Thymus (tissue), 11 donors: Measurements from ENCODE around the gene THEM4. TPM values are rescaled to one million over a fixed set of nuclear protein-coding genes. Genes with fewer than 3 reads are reported as not detected.

Experiments
- DNase-seq, 9 donors: peaks; one replicate each; pipeline ENCODE4 v3.0.0-alpha.2; 2013; ENCODE audit warnings: low spot score in 9 of 9, low read depth in 6 of 9, missing footprints in 1 of 9
- H3K27ac ChIP-seq, 2 donors: one replicate each; pipeline ENCODE4 v1.5.1; 2013; ENCODE audit warnings: control low read depth in 1 of 2, low read depth in 1 of 2, low read length in 1 of 2, mild to moderate bottlenecking in 1 of 2, moderate library complexity in 1 of 2
- H3K27me3 ChIP-seq, 2 donors: one replicate each; pipeline ENCODE4 v1.5.1; 2013; ENCODE audit warnings: low read length in 1 of 2; ENCODE audit not compliant: control insufficient read depth in 2 of 2, insufficient read depth in 1 of 2
- H3K36me3 ChIP-seq, 2 donors: one replicate each; pipeline ENCODE4 v1.5.1; 2013; ENCODE audit warnings: low read length in 1 of 2, mild to moderate bottlenecking in 1 of 2, moderate library complexity in 1 of 2; ENCODE audit not compliant: control insufficient read depth in 2 of 2, insufficient read depth in 2 of 2
- H3K4me1 ChIP-seq, 2 donors: one replicate each; pipeline ENCODE4 v1.5.1; 2013; ENCODE audit warnings: low read length in 2 of 2; ENCODE audit not compliant: control insufficient read depth in 2 of 2, insufficient read depth in 2 of 2
- H3K4me3 ChIP-seq, 2 donors: one replicate each; pipeline ENCODE4 v1.5.1; 2013; ENCODE audit warnings: low read length in 2 of 2, control low read depth in 1 of 2, mild to moderate bottlenecking in 1 of 2
- H3K9me3 ChIP-seq, 2 donors: one replicate each; pipeline ENCODE4 v1.5.1; 2013; ENCODE audit warnings: low read length in 1 of 2, mild to moderate bottlenecking in 1 of 2; ENCODE audit not compliant: control insufficient read depth in 2 of 2, insufficient read depth in 1 of 2
- WGBS: extraction: QIAGEN DNeasy Blood & Tissue Kit; methylation state at CpG from one replicate; pipeline ENCODE4 v1.1.7; 2013; 5-methylcytosine and 5-hydroxymethylcytosine counted together
- polyA plus RNA-seq: library from polyadenylated mRNA; stranded (reverse); fragments of 200-250 nt; gene quantifications from one replicate; pipeline ENCODE4 v1.2.3, GENCODE V29; 2013
- total RNA-seq: library from RNA; stranded (reverse); fragments of 120-200 nt; gene quantifications from one replicate; pipeline ENCODE4 v1.2.4, GENCODE V29; 2013
- donor health status: healthy.

THEM4 gene
- total and polyA plus RNA-seq, 2 donors = 6.9 to 46.2 TPM

DNA sequence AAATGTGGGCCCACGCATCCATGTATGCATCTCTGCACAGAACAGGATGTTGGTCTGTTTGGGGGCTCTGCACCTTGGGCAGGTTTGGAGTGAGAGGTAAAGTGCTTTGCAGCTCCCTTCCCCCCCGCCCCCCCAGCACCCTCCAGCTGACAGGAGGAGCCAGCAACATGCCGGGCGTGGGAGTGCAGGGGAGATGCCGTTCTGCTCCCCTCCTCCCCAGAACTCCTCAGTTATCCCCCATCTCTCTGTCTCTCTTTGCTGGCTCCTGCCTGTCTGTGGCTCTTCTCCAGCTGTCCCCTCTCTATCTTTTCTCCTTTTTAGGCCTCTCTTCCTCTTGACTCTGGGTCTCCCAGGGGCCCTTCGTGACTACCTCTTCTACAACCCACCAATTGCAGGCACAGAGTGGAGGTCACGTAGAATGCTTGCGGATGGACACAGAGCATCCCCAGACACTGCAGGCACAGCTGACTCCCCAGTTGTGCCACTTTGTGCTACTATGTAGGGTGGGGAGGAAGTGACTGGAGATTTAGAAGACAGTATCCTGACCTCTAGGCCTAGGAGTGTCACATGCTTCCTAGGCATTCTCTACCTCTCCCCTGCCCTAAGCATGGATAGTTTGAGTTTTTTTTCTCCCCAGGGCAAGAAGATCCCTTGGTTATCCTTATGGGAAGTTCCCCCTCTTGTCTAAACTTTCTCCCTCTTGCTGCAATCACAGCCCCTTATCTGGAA is 76.0 kb downstream of the THEM4 start:
- Histone ChIP-seq H3K9me3 (no peaks in the 10 kb centered on the region), H3K4me1 (peaks cover 66 to 88% of the 10 kb centered on the region in 2 donors), H3K36me3 (no peaks in the 10 kb centered on the region), H3K4me3 (no peak overlapping the region), H3K27ac (peak overlapping the region in 1 of 2 donors; percentile 43), H3K27me3 (peaks cover 6 to 17% of the 10 kb centered on the region in 2 donors)
- 91% methylated on average over 8 of the region's 8 CpGs for WGBS
- DNase-seq = no peak

DNA sequence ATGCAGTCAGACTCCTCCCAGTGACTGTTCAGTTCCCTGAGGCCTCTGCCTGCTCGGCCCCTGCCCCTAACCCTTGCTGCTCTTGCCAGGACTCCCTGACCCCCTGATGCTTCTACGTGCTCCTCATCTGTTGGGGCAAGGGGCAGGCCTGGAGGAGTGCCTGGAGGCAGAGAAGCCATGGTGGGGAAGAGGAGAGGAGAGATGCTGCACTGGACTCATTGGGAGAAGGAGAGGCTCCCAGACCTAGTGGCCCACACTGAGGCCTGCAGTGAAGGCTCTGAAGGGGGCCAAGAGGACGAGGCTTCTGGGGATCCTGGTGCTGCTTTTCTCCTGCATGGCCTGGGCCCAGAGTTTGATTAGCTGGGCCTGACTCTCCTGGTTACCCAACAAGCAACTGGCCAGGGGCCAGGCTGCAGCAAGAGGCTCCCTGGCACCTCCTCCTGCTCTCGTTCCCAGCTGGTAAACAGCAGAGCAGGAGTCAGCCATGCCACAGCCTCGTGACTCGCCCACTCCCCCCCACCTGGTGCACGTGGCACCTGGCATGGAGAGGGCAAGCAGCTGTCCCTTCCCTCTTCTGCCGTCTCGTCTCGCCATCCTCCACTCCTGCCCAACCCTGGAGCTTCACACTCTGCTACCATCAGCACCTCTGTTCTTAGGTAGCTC is 76.9 kb downstream of the THEM4 start:
- WGBS = 62% methylated on average over 10 of the region's 10 CpGs
- Histone ChIP-seq H3K36me3 (no peaks in the 10 kb centered on the region), H3K27ac (peak overlapping the region; percentile 15 to 74), H3K4me3 (no peak overlapping the region), H3K27me3 (peaks cover under 1 to 8% of the 10 kb centered on the region in 2 donors), H3K9me3 (no peaks in the 10 kb centered on the region), H3K4me1 (peaks cover 65 to 91% of the 10 kb centered on the region in 2 donors)
- no peak for DNase-seq

DNA sequence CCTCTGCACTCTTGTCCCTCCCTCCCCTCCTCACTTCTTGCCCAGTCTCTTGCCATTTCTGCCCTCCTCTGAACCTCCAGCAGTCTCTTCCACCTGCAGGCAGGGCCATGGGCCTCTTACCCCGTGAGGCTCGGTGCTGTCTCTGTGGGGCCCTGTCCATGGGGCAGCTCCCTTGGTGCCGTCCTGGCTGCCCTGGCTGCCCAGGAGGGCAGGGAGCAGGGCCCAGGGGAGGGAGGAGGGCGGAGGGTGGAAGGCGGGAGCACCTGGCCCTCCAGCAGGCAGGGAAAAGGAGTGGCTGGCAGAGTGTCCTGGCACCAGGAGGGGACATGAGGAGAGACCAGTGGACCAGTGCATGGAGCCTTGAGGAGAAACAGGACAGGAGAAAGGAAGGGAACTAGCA is 77.7 kb downstream of the THEM4 start, which contains the start of gene RORC:
TSS of gene RORC (minus strand) at position 198 of the 400 bp plus-strand sequence. CDS start at position 160, 38 bp downstream.
- no peaks in the 10 kb centered on the region for H3K9me3 ChIP-seq
- peaks cover 64 to 91% of the 10 kb centered on the region in 2 donors for H3K4me1 ChIP-seq
- H3K36me3 ChIP-seq = no peaks in the 10 kb centered on the region
- 95% methylated on average over 5 of the region's 5 CpGs for whole genome bisulfite sequencing
- peak within 1 kb of the TSS; percentile 3 to 87 for H3K27ac ChIP-seq
- H3K27me3 ChIP-seq = no peaks in the 10 kb centered on the region
- no peak for DNase-seq
- H3K4me3 ChIP-seq = no peak within 1 kb of the TSS

DNA sequence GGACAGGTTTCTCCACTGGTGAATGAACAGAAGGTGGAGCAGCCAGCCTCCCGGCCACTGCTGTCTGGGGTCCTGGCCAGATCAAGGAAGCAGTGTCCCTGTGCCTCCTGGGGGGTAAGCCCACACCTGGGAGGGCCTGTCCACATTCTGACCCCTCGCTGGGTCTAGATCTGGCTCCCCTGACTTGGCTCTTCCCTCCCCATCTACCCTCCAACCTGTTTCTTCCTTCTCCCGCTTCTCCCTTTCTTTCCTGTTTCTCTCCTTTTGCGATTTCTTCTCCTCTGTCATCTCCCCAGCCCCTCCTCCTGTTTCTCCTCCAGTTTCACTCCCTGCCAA is 78.1 kb downstream of the THEM4 start:
- WGBS = 98% methylated on average over 4 of the region's 4 CpGs
- Histone ChIP-seq H3K27ac (peak overlapping the region in 1 of 2 donors; percentile 3), H3K4me1 (peaks cover 67 to 91% of the 10 kb centered on the region in 2 donors), H3K9me3 (no peaks in the 10 kb centered on the region), H3K36me3 (no peaks in the 10 kb centered on the region), H3K27me3 (no peaks in the 10 kb centered on the region), H3K4me3 (no peak overlapping the region)
- no peak for DNase-seq

DNA sequence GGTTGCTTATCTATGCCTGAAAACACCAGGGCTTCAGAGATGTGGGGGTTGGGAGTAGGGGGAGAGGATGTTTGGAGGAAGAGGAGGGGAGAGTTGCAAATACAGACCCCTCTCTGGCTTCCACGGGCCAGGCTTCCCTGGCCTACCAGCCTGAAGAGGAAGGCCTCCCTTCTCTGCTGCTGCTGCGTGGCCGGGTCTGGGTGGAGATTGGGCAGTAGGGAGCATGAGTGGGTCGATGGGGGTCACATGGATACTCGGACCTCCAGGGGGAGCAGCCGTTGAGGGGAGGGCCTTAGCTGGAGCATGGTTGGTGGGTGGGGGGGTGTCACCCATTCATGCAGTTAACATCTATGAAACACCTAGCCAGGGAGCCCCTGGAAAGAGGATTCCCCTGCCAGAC is 79.3 kb downstream of the THEM4 start:
- 59% methylated on average over 6 of the region's 6 CpGs for WGBS
- DNase-seq = no peak
- Histone ChIP-seq H3K9me3 (peaks cover 0 to 6% of the 10 kb centered on the region in 2 donors), H3K27me3 (no peaks in the 10 kb centered on the region), H3K27ac (peak overlapping the region; percentile 87 to 92), H3K4me1 (peaks cover 68 to 98% of the 10 kb centered on the region in 2 donors), H3K4me3 (no peak overlapping the region), H3K36me3 (peaks cover 0 to under 1% of the 10 kb centered on the region in 2 donors)

DNA sequence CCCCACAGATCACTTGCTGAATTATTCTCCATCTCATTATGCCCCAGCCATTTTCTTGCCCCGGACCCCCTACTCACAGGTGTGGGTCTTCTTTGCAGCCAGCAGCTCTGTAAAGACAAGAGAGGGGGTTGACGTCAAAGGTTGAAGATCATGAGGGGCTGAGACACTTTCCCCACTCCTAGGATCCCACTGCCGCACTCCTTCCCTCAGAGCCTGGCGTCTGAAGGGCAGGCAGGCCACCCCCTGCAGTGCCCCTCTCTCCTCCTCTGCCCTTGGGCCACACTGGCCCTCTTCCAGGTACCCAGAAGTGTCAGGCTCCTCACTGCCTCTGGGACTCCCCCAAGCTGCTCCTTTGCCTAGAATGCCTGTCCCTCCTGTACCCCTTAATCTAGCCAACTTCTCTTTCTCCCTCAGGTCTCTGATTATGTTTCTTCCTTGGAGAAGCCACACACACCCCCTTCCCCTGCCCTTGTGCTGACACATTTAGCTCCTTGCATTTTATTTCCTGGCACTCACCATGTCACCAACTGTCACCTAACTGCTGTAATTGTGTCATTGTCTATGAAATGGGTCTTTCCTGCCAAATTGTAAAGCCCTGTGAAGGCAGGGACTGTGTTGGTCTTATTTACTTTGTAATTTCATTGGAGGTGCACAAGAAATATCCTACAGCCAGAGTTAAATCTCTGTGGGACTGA is 79.8 kb downstream of the THEM4 start:
- peak overlapping the region in 1 of 2 donors; percentile 5 for H3K4me3 ChIP-seq
- peaks cover 0 to 6% of the 10 kb centered on the region in 2 donors for H3K9me3 ChIP-seq
- H3K27ac ChIP-seq = peak overlapping the region; percentile 87 to 92
- peaks cover 68 to 98% of the 10 kb centered on the region in 2 donors for H3K4me1 ChIP-seq
- 36% methylated on average over 4 of the region's 4 CpGs for WGBS
- DNase-seq = peak in 1 of 9 donors; percentile 48
- H3K27me3 ChIP-seq = no peaks in the 10 kb centered on the region
- peaks cover 0 to 3% of the 10 kb centered on the region in 2 donors for H3K36me3 ChIP-seq

DNA sequence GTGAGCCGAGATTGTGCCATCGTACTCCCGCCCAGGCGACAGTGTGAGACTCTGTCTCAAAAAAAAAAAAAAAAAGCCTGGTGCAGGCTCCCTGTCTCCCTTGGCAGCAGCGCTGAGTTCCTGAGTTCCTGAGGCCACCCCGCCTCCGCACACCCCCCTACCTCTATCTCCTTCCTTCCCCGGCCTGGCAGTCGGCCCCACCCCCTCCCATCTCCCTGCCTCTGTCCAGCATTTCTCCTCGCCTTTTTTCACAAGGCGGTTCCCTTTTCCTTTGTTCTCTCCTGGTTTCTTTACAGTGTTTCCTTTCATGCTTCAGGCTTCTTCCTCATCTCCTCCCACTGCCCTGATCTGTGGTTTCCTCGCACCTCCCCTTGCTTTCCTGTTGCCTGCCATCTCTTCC is 80.4 kb downstream of the THEM4 start:
- Histone ChIP-seq H3K4me3 (peak overlapping the region in 1 of 2 donors; percentile 5), H3K27ac (peak overlapping the region; percentile 87 to 92), H3K9me3 (peaks cover 0 to 6% of the 10 kb centered on the region in 2 donors), H3K27me3 (no peaks in the 10 kb centered on the region), H3K36me3 (peaks cover 1 to 3% of the 10 kb centered on the region in 2 donors), H3K4me1 (peaks cover 64 to 98% of the 10 kb centered on the region in 2 donors)
- DNase-seq = peak in 1 of 9 donors; percentile 49
- WGBS = 1% methylated on average over 12 of the region's 12 CpGs

DNA sequence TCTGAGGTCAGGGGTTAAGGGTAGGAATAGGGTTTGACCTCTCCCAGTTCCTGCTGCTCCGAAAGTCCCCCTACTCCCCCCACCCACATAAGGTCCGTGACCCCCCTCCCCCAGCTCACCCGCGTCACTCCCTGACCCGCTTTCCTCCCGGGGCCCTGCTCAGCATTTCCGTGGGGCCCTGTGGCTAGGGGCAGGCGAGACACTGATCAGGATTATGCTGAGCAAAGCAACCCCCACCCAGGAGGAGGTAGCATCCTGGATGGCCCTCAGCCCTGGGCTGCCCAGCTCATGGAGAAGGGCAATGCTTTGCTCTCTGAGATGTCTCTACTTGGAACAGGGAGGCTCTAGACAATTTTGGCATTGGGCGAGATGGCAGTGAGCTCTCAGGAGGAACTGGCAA is 81.5 kb downstream of the THEM4 start:
- Histone ChIP-seq H3K27me3 (no peaks in the 10 kb centered on the region), H3K9me3 (peaks cover 0 to 6% of the 10 kb centered on the region in 2 donors), H3K36me3 (peaks cover 3 to 8% of the 10 kb centered on the region in 2 donors), H3K4me3 (peak overlapping the region; percentile 18 to 28), H3K27ac (peak overlapping the region; percentile 56 to 92), H3K4me1 (peaks cover 57 to 98% of the 10 kb centered on the region in 2 donors)
- no peak for DNase-seq
- 21% methylated on average over 9 of the region's 9 CpGs for WGBS
